Panc1 (cell line): ENCODE measurements around the gene RPS6KL1.

Experiments used
- CTCF ChIP-seq: fragments of 450-650 bp; IDR thresholded peaks from 2 replicates; pipeline ENCODE4 v1.5.1; 2017; ENCODE audit warnings: mild to moderate bottlenecking
- POLR2AphosphoS5 ChIP-seq: IDR thresholded peaks from 2 replicates; pipeline ENCODE4 v1.6.1; 2012; ENCODE audit warnings: mild to moderate bottlenecking, low read depth, low read length, moderate library complexity
- TF ChIP-seq, protein P1 (sequence below), 2 experiments: IDR thresholded peaks; 2 replicates each; pipeline ENCODE4 v1.6.1; 2011 to 2012; ENCODE audit warnings: low read depth in 2 of 2, control low read depth in 1 of 2, low read length in 1 of 2, mild to moderate bottlenecking in 1 of 2, moderate library complexity in 1 of 2; ENCODE audit not compliant: insufficient read depth in 1 of 2

GRCh38 chr14:74937171-74937570 is 14.1 kb upstream of the RPS6KL1 start:
- no peak for TF ChIP-seq CTCF
- no peak for TF ChIP-seq POLR2AphosphoS5
- TF ChIP-seq, protein P1, sequence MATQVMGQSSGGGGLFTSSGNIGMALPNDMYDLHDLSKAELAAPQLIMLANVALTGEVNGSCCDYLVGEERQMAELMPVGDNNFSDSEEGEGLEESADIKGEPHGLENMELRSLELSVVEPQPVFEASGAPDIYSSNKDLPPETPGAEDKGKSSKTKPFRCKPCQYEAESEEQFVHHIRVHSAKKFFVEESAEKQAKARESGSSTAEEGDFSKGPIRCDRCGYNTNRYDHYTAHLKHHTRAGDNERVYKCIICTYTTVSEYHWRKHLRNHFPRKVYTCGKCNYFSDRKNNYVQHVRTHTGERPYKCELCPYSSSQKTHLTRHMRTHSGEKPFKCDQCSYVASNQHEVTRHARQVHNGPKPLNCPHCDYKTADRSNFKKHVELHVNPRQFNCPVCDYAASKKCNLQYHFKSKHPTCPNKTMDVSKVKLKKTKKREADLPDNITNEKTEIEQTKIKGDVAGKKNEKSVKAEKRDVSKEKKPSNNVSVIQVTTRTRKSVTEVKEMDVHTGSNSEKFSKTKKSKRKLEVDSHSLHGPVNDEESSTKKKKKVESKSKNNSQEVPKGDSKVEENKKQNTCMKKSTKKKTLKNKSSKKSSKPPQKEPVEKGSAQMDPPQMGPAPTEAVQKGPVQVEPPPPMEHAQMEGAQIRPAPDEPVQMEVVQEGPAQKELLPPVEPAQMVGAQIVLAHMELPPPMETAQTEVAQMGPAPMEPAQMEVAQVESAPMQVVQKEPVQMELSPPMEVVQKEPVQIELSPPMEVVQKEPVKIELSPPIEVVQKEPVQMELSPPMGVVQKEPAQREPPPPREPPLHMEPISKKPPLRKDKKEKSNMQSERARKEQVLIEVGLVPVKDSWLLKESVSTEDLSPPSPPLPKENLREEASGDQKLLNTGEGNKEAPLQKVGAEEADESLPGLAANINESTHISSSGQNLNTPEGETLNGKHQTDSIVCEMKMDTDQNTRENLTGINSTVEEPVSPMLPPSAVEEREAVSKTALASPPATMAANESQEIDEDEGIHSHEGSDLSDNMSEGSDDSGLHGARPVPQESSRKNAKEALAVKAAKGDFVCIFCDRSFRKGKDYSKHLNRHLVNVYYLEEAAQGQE (IDR thresholded peaks at IDR 0.05; ENCODE audit: insufficient read depth in 1 of 2, low read depth in 2 of 2, low read length in 1 of 2) = no peak
